HG03095 (cell line): ENCODE measurements around the gene LZTS3.
"Not testable (repeated sequence)": the region's sequence is repeated elsewhere in the genome, so short reads cannot be mapped to it uniquely, and the experiment has no call there.

Experiments used
- ATAC-seq: cut with Tn5 transposase; IDR thresholded peaks from one replicate; pipeline ENCODE4 v1.9.1; 2021; ENCODE audit warnings: moderate library complexity; ENCODE audit not compliant: unreplicated experiment

The LZTS3 gene

DNA sequence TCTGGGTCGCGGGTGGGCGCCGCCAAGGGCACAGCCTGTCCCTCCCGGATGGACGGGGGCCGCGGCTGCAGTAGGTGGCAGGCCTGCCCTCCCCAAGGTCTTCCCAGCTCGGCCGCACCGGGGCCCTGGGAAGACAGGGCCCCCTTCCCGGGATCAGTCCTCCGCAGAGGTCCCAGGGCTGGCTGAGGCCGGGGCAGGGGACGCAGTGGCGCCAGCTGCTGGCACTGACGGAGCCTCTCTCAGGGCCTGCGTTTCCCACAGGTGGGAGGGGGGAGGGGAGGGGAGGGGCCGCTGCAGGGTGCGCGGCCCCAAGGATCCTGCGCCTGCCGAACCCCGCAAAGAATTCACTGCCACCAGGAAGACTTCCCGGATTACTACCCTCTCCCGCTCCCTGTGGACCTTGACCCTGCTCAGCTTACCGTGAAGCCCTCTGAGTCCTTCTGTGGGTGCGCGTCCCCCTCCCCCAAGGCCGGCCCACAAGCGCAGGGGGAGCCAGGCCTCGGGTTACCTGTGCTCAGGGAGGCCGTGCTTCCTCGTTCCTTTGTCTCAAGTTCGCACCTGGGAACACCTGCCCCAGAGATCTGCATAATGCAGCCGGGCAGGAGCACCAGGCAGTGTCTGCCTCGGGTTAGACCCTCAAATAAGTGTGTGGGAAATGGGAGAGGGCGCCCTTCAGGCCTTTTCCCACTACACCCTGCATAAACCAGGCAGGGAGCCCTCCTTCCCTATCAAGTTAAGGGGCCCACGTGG, 5.1 kb downstream of the LZTS3 start:
- ATAC-seq = no peak

GRCh38 chr20:3167738-3168078, 5.6 kb downstream of the LZTS3 start:
- ATAC-seq = no peak

DNA sequence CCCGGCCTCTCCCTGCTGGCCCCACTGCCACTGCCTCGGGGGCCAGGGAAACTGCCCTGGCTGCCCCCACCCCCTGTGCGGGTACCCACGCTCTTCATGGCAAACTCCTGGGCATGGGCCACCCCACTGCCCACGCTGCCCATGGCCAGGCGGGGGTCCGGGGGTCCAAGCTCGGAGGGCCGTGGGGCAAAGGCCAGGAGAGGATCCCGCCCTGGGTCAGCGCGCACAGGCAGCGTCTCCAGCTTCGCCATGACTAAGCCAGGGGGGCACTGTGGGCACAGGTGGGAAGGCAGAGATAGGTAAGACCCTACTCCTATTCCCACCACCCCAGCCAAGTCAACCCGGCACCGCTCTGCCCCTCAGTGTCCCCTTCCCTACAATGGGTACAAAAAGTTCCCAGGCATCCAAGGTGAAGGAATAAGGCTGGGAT, 6.4 kb downstream of the LZTS3 start:
- no peak for ATAC-seq

DNA sequence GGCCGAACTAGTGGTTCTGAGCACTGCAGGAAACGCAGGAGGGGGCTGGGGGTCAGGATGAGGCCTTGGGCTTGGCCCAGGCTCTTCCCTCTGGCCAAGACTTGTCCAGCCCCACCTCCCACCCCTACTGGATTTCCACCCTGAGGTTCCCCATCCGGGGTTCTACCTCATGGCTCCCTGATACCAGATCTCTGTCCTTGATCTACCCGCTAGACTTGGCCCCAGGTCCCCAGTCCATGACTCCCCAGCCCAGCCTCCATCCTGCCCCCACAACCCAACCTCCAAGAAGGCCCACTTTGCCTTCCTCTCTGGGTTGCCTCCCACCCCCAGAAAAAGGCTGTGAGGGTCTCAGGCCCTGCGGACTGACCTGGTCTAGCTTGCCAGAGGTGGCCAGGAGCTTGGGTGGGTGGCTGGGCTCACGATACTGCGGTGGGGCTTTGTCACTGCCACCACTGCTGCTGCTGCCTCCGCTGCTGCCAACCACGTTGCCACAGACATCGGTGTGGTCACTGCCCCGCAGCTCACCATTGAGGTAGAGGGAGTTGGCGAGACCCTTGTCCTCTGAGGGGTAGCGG, 6.9 kb downstream of the LZTS3 start:
- no peak for ATAC-seq

- ATAC-seq = no peak
Observed at GRCh38 chr20:3165473-3166337, 7.6 kb downstream of the LZTS3 start.

DNA sequence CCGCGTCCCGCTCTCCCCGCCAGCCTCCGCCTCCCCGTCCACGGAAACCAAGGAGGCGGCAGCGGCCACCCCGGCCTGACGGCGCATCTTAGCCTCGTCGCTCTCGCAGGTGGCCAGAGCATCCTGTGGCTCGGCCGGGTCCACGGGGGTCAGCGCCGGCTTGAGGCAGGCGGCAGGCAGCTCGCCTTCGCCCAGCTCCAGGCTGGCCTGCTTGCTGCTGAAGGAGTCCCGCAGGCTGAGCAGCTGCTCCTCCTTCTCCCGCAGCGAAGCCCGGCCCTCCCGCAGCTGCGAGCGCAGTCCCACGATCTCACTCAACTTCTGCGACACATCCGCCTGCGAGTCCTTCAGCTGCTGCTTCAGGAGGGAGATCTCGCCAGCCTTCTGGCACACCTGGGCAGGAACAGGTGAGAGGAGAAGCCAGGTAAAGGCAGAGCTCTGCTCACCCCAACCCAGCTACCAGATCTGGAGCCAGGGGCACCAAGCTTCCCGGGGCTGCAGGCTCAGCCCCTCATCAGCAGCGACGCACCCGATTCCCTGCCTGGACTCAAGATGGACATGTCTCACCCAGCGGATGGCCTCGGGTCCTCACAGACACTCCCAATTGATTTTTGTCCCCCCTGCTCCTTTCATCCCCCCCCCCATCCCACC, 8.5 kb downstream of the LZTS3 start:
- ATAC-seq = no peak

GRCh38 chr20:3164043-3164762, 9.1 kb downstream of the LZTS3 start:
- ATAC-seq = no peak

- ATAC-seq = no peak
Observed at GRCh38 chr20:3163099-3164042, 10.0 kb downstream of the LZTS3 start.

GRCh38 chr20:3162080-3162611, 11.2 kb downstream of the LZTS3 start:
- ATAC-seq = no peak

DNA sequence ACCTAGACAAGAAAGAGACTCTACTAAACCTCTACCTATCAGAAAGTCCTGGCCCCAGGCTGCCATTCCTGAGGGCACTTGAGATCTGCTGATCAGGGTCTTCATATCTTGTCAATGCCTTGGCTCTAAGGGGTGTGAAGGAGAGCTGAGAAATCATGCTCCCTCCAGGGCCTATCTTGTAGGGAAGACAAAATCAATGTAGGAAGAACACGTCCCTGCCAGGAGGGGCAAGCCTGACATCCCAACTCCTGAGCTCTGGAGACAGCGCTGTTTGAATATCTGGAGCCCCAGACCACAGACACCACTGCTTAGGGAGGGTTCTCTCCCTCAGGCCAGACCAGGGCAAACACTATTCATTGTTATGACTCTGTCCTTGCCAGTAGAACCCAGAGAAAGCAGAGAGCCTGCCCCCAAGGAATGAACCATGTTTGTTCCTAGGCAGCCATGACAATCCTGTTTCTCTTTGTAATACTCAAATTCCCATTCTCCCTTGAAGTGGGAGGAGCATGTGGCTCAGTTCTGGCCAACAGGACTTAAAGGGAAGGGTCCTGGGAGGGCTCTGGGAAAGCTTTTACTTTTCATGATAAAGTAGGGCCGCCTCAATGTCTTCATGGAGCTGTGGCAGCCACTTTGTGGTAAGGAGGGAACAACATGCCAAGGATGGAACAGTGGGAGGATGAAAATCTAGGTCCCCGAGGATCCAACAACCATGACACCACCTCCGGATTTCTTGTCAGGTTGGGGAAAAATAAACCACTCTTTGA, 11.9 kb downstream of the LZTS3 start:
- no peak for ATAC-seq

GRCh38 chr20:3160418-3160817, 12.9 kb downstream of the LZTS3 start:
- no peak for ATAC-seq

GRCh38 chr20:3158968-3159431, 14.3 kb downstream of the LZTS3 start:
- no peak for ATAC-seq

GRCh38 chr20:3157817-3158216, 15.5 kb downstream of the LZTS3 start:
- ATAC-seq = no peak

- ATAC-seq = peak; percentile 71
Observed at GRCh38 chr20:3156811-3157619, 16.3 kb downstream of the LZTS3 start.

DNA sequence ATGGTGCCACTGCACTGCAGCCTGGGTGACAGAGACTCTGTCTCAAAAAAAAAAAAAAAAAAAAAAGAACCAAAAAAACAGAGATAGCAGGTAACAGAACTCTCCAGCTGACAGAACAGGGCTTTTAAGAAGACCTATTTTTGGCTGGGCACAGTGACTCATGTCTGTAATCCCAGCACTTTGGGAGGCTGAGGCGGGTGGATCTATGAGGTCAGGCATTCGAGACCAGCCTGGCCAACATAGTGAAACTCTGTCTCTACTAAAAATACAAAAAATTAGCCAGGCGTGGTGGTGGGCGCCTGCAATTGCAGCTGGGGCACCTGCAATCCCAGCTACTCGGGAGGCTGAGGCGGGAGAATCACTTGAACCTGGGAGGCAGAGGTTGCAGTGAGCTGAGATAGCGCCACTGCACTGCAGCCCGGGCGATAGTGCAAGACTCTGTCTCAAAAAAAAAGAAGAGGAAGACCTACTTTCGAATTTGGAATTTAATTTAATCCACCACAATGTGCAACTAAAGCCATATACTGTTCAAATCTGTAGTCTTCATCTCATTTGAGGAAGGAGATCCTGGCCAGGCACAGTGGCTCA, 21.2 kb downstream of the LZTS3 start:
- ATAC-seq = not testable (repeated sequence)

DNA sequence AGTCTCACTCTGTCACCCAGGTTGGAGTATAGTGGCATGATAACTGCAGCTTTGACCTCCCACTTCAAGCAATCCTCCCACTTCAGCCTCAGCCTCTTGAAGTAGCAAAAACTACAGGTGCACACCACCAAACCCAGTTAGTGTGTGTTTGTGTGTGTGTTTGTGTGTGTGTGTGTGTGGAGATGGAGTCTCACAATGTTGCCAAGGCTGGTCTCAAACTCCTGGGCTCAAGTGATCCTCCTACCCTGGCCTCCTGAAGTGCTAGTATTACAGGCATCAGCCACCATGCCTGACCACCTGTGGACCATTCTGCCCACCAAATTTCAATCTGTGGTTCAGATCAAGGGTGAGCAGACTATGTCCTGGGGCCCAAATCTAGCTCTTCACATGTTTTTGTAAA, 22.4 kb downstream of the LZTS3 start:
- ATAC-seq = no peak

- ATAC-seq = no peak
Observed at GRCh38 chr20:3146732-3147341, 26.5 kb downstream of the LZTS3 start.
